OCI-LY7 (cell line): ENCODE data around the gene IL1RAPL2. TPM values are rescaled to one million over a fixed set of nuclear protein-coding genes. Genes with fewer than 3 reads are reported as not detected.

Experiments used
- BruUV-seq: library from RNA; stranded (reverse); fragments of 400-500 nt; replicated peaks from 2 replicates; lab custom pipeline; 2021; lab: Mats Ljungman, UMichigan
- CTCF ChIA-PET: fragments of 300-600 bp; sonication (Branson Sonifier 250); formaldehyde crosslinking; loops from one replicate; lab custom pipeline; 2022; ENCODE audit warnings: antibody characterized with exemption; ENCODE audit not compliant: unreplicated experiment; lab: Charles Lee
- POLR2A ChIA-PET: fragments of 300-600 bp; sonication (Branson Sonifier 250); formaldehyde crosslinking; loops from one replicate; lab custom pipeline; 2022; ENCODE audit warnings: antibody characterized with exemption; lab: Charles Lee
- DNase-seq: peaks from one replicate; pipeline ENCODE4 v3.0.0-alpha.2; 2015; ENCODE audit warnings: low spot score
- H2AFZ ChIP-seq: fragments of 200-600 bp; sonication (generic), shearing (Covaris generic); 2 replicates; pipeline ENCODE4 v1.6.1; 2014; ENCODE audit warnings: mild to moderate bottlenecking, antibody characterized with exemption, low read length, moderate library complexity
- H3K27ac ChIP-seq: fragments of 200-600 bp; sonication (generic); 2 replicates; pipeline ENCODE4 v1.5.1; 2014; ENCODE audit warnings: mixed run types, low read depth, mild to moderate bottlenecking, moderate library complexity, low read length, inconsistent platforms; ENCODE audit not compliant: poor library complexity, severe bottlenecking
- H3K36me3 ChIP-seq: fragments of 200-600 bp; sonication (generic); 2 replicates; pipeline ENCODE4 v1.6.1; 2014; ENCODE audit warnings: mild to moderate bottlenecking, antibody characterized with exemption, low read length, moderate library complexity, mixed read lengths; ENCODE audit not compliant: insufficient read depth
- H3K4me1 ChIP-seq: fragments of 200-600 bp; sonication (generic); 2 replicates; pipeline ENCODE4 v1.5.1; 2014; ENCODE audit warnings: mild to moderate bottlenecking, low read length; ENCODE audit not compliant: insufficient read depth, poor library complexity, severe bottlenecking
- H3K4me2 ChIP-seq: fragments of 200-600 bp; sonication (generic); 2 replicates; pipeline ENCODE4 v1.6.1; 2014; ENCODE audit warnings: mild to moderate bottlenecking, low read length
- H3K4me3 ChIP-seq: fragments of 200-600 bp; sonication (generic); 2 replicates; pipeline ENCODE4 v1.5.1; 2014; ENCODE audit warnings: mild to moderate bottlenecking, low read depth, low read length; ENCODE audit not compliant: poor library complexity, severe bottlenecking
- H3K79me2 ChIP-seq: fragments of 200-600 bp; sonication (generic); 2 replicates; pipeline ENCODE4 v1.6.1; 2016; ENCODE audit warnings: low read depth, mild to moderate bottlenecking, low read length, moderate library complexity, mixed read lengths; ENCODE audit not compliant: insufficient read depth
- H3K9me2 ChIP-seq: fragments of 200-600 bp; sonication (generic); 2 replicates; pipeline ENCODE4 v1.6.1; 2016; ENCODE audit warnings: mild to moderate bottlenecking, low read length, mixed read lengths; ENCODE audit not compliant: insufficient read depth
- H3K9me3 ChIP-seq: fragments of 200-600 bp; sonication (generic); 2 replicates; pipeline ENCODE4 v1.6.1; 2014; ENCODE audit warnings: mild to moderate bottlenecking, mixed run types, low read length, mixed read lengths
- H4K20me1 ChIP-seq: fragments of 200-600 bp; sonication (generic); 2 replicates; pipeline ENCODE4 v1.6.1; 2014; ENCODE audit warnings: mild to moderate bottlenecking, antibody characterized with exemption, low read length, moderate library complexity, mixed read lengths; ENCODE audit not compliant: insufficient read depth
- CTCF ChIP-seq: fragments of 200-600 bp; sonication (generic); conservative IDR thresholded peaks from 2 replicates; pipeline ENCODE4 v1.5.1; 2014; ENCODE audit warnings: mild to moderate bottlenecking, antibody characterized with exemption, low read length, moderate library complexity, mixed read lengths
- EZH2phosphoT487 ChIP-seq: fragments of 200-600 bp; sonication (generic); IDR thresholded peaks from 2 replicates; pipeline ENCODE4 v1.6.1; 2018; ENCODE audit warnings: low read depth, borderline replicate concordance, mild to moderate bottlenecking, mixed run types, antibody characterized with exemption, low read length, moderate library complexity, mixed read lengths
- intact Hi-C: fragments of 100-400 bp; cut with micrococcal nuclease; formaldehyde crosslinking; loops from one replicate; pipeline ENCODE4 v1.10.0; 2022; ENCODE audit not compliant: unreplicated experiment
- total RNA-seq, 2 experiments: library from RNA; depleted of rRNA in 1 of 2; stranded (reverse); fragments of >200 nt in 1 of 2; shearing (Covaris generic) in 1 of 2; gene quantifications; 2 replicates each; pipeline ENCODE4 v1.2.3, GENCODE V29; 2014 to 2022

The IL1RAPL2 gene
- total RNA-seq, 2 experiments from 2014 or later: not detected

- H3K4me1 ChIP-seq: no peaks in the 10 kb centered on the region
- no peak overlapping the region for H2AFZ ChIP-seq
- DNase-seq: no peak
- H3K27ac ChIP-seq: no peak overlapping the region
- no peak for TF ChIP-seq EZH2phosphoT487
- no peak for TF ChIP-seq CTCF
- intact Hi-C loops: no loop called here
- H3K9me2 ChIP-seq: no peaks in the 10 kb centered on the region
- no peaks in the 10 kb centered on the region for H3K79me2 ChIP-seq
- ChIA-PET CTCF (no interaction called here), POLR2A (no interaction called here)
- no peaks in the 10 kb centered on the region for H3K9me3 ChIP-seq
- no peak overlapping the region for H3K4me3 ChIP-seq
- no peaks in the 10 kb centered on the region for H4K20me1 ChIP-seq
- H3K36me3 ChIP-seq: no peaks in the 10 kb centered on the region
- no peak overlapping the region for H3K4me2 ChIP-seq
- no TSS peak for BruUV-seq
Measured at GRCh38 chrX:105648732-105649131, 1082.7 kb downstream of the IL1RAPL2 start.

GRCh38 chrX:105650577-105650976 lies 1084.6 kb downstream of the IL1RAPL2 start:
- intact Hi-C loops: no loop called here
- Histone ChIP-seq H3K79me2 (no peaks in the 10 kb centered on the region), H3K36me3 (no peaks in the 10 kb centered on the region), H4K20me1 (no peaks in the 10 kb centered on the region), H3K4me3 (no peak overlapping the region), H3K9me3 (no peaks in the 10 kb centered on the region), H3K27ac (no peak overlapping the region), H3K4me1 (no peaks in the 10 kb centered on the region), H3K9me2 (no peaks in the 10 kb centered on the region), H3K4me2 (no peak overlapping the region), H2AFZ (no peak overlapping the region)
- ChIA-PET CTCF (no interaction called here), POLR2A (no interaction called here)
- TF ChIP-seq EZH2phosphoT487 (no peak), CTCF (no peak)
- no peak for DNase-seq
- BruUV-seq: no TSS peak

GRCh38 chrX:105650986-105651385 lies 1085.0 kb downstream of the IL1RAPL2 start:
- DNase-seq: no peak
- Histone ChIP-seq H3K27ac (no peak overlapping the region), H3K4me1 (no peaks in the 10 kb centered on the region), H2AFZ (no peak overlapping the region), H3K4me3 (no peak overlapping the region), H3K79me2 (no peaks in the 10 kb centered on the region), H3K9me2 (no peaks in the 10 kb centered on the region), H4K20me1 (no peaks in the 10 kb centered on the region), H3K9me3 (no peaks in the 10 kb centered on the region), H3K36me3 (no peaks in the 10 kb centered on the region), H3K4me2 (no peak overlapping the region)
- no TSS peak for BruUV-seq
- CTCF ChIA-PET: no interaction called here
- intact Hi-C loops: no loop called here
- no peak for TF ChIP-seq EZH2phosphoT487
- no peak for TF ChIP-seq CTCF
- POLR2A ChIA-PET: no interaction called here
